ENCODE results near the gene NEU1.
"Not testable (repeated sequence)": the region's sequence is repeated elsewhere in the genome, so short reads cannot be mapped to it uniquely, and the experiment has no call there.

Gene NEU1

GRCh38 chr6:31874084-31874670 is 11.6 kb upstream of the NEU1 start:
- no peak for DNase-seq (ENCODE audit: low spot score)

- no peak for DNase-seq (ENCODE audit: low spot score)
These were observed 8.5 kb upstream of the NEU1 start for GRCh38 chr6:31871046-31871659.

GRCh38 chr6:31870385-31870921 is 7.8 kb upstream of the NEU1 start:
- no peak for DNase-seq (ENCODE audit: low spot score)

DNA sequence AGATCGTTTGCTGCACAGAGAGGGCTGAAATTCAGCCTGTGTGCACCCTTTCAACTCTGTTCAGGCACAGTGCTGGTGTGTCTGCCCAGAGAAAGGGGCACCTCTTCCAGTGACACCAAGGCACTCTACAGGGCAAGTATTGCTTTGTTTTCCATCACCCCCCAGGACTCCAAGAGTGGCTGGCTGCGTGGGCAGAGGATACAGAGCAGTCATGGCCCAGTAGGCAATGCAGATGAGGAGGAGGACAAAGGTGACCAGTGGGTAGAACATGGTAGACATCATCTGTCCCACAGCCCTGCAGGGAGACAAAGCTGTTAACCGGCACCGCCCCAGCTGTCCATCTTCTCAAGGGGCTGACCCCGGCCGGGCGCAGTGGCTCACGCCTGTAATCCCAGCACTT is 6.7 kb upstream of the NEU1 start:
- DNase-seq (ENCODE audit: low spot score): no peak

DNA sequence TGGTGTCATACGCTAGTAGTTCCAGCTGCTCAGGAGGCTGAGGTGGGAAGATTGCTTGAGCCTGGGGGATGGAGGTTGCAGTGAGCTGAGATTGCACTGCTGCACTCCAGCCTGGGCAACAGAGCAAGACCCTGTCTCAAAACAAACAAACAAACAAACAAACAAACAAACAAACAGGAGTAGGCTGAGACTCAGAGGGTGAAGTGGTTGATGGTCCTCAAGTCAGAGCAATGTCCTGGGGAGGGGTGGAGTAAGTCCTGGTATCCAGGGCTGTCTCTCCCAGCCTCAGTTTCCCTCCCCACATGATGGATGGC is 6.0 kb upstream of the NEU1 start:
- not testable (repeated sequence) for DNase-seq (ENCODE audit: low spot score)

DNA sequence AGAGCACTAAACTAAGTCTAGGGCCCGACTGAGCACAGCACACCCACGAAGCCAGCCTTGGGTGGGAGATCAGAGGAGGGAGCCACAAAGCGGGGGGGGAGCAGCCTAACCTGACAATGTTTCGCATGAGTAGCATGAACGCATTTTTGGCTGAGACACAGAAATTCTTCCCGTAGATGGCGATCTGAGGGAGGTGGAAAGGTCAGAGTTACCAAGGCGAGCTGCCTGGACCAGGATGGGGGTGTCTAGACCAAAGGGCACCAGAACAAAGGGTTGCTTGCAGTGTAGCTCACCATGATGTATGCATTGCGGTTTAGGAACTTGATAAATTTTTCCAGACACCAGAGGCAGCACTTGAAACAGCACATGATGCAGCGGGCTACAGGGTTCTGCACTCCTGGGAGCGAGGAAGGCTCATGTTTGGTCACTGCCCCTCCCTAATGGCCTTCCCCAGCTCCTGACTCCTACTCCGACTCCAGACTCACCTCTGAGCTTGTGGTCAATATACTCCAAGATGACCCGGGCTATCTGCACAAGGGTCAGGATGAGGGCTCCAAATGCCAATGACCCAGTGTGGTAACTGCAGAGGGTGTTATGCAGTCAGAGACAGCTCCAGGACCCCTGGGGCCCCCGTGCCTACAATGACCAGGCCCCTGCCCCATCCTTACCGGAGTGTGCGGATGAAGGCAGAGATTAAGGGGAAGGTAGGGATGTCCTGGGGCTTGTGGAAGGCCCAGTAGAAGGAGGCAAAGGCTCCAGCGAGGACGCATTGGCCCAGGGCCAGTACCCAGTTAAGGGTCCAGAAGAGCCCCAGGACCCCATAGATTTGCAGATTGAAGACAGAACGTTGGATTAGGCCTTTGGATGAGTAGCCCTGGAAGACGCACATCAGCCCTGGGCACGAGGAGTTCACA is 2.8 kb upstream of the NEU1 start:
- no peak for DNase-seq (ENCODE audit: low spot score)

- no peak for DNase-seq (ENCODE audit: low spot score)
These were observed 2.2 kb upstream of the NEU1 start for GRCh38 chr6:31864818-31865204.

- DNase-seq (ENCODE audit: low spot score): not testable (repeated sequence)
These were observed 1.5 kb upstream of the NEU1 start for GRCh38 chr6:31864123-31864562.

DNA sequence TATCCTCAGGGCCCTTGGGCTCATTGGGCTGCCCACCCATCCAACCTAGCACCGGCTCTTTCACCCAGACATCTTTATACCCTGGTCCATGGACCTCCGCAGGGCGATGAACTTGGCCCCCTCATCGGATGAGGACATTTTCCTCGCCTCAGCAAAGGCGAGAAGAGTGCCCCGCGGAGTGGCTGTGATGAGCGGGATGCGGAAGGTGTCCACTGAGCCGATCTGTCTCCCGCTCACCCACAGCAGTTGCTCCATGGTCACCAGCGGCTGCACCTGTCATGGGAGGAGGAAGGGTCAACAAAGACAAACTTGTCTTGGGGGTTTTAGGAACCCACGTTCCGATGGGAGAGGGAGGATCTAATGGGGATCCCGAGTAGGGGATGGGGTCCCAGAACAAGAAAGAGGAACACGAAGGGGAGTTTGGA is 690 bp downstream of the NEU1 start:
- DNase-seq (ENCODE audit: low spot score): no peak

DNA sequence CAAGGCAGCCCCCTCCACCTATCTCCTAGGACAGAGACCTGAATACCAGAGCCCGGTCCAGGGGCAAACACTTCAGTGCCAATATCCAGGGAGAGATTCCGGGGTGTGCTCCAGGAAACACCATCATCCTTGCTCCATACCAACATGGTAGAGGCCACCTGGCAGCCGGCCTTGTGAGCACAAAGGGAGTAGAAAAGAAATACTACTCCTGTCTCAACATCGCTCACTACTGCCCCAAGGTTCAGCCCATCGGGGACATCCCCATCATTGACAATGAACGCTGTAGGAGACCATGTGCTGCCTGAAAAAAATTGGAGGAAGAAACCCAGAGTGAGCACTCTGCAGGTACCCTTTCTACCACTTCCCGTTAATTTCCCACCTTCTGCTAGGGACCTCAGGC is 1.5 kb downstream of the NEU1 start:
- no peak for DNase-seq (ENCODE audit: low spot score)

DNA sequence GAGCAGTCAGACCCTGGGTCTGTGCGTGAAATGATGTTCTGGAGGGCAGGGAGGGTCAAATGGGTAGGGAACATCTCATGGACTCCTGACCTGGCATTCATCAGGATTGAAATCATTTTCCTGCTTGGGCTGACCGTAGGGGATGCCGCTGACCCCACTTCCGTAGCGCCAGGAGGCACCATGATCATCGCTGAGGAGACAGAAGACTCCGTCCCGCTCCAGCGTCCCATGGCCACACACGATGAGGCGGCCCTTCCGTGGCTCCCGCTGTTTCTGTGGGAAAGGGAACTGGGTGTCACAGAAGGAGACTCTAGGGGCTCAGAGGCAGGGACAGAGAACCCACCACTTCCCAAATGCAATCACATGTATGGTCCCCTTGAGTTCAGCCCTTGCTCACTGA is 2.3 kb downstream of the NEU1 start:
- DNase-seq (ENCODE audit: low spot score): no peak

DNA sequence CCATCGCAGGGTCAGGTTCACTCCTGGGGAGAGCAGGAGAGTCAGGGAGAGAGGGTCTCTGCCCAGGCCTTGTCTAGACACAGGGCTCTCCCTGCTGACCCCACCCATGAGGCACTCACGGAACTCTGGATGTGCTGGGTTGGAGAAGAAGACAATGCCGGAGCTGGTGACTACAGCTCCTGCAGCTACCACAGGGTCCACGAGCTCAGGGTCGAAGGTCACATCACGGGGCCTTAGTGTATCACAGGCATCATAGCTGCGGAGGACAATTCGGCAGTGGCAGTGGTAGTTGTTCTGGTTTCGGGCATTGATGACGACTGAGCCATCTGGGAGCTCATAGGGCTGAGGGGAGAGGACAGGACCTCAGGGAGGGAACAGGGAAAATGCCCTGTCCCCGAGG is 2.7 kb downstream of the NEU1 start:
- no peak for DNase-seq (ENCODE audit: low spot score)

- DNase-seq (ENCODE audit: low spot score): no peak
These were observed 3.9 kb downstream of the NEU1 start for GRCh38 chr6:31858707-31859106.

- not testable (repeated sequence) for DNase-seq (ENCODE audit: low spot score)
These were observed 4.8 kb downstream of the NEU1 start for GRCh38 chr6:31857774-31858173.

DNA sequence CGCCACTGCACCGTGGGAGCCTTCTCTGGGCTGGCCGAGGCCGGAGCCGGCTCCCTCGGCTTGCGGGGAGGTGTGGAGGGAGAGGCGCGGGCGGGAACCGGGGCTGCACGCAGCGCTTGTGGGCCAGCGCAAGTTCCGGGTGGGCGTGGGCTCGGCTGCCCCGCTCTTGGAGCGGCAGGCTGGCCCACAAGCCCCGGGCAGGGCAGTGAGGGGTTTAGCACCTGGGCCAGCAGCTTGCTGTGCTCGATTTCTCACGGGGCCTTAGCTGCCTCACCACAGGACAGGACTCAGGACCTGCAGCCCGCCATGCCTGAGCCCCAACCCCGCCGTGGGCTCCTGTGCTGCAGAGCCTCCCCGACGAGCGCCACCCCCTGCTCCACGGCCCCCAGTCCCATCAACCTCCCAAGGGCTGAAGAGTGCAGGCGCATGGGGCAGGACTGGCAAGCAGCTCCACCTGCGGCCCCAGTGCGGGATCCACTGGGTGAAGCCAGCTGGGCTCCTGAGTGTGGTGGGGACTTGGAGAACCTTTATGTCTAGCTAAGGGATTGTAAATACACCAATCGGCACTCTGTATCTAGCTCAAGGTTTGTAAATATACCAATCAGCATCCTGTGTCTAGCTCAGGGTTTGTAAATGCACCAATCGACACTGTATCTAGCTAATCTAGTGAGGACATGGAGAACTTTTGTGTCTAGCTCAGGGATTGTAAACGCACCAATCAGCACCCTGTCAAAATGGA is 10.5 kb downstream of the NEU1 start:
- not testable (repeated sequence) for DNase-seq (ENCODE audit: low spot score)

DNA sequence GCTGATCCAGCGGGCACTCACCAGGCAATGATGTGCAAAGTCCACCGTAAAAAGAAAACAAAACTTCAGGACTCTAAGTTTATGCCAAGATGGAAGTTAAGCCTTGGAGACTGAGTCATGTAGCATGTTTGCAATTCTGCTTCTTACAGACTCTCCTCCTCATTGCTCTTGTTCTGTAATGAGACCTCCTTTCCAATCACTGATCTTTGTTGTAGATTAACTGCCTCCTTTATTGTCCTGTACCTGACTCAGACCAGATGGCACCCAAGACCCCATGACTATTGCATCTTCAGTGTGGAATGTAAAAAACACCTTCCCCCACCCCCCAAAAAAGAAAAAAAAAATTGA is 11.2 kb downstream of the NEU1 start:
- DNase-seq (ENCODE audit: low spot score): no peak

DNA sequence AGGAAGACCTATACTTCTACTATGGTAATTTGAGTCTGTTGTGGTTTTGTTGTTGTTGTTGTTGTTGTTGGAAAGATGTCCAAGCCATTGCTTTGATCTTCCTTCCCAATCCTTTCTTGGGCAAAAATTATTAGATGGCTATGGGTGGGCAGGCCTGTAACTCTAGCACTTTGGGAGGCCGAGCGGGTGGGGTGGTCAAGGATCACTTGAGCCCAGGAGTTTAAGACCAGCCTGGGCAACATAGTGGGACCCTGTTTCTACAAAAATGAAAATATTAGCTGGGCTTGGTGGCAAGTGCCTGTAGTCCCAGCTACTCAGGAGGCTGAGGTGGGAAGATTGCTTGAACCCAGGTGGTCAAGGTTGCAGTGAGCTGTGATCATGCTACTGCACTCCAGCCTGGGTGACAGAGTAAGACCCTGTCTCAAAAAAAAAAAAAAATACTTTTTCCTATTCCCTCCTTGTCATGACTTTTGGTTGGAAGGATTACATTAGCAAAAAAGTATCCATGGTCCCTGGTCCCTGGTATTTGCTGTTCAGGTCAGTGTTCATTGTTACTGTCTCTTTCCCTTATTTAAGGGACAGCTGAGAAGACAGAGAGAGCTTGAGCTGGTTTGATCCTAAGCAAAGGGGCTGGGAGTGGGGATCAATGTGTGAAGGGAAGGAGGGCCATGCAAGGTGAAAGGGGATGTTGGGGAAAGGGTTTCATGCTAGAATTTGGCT is 11.7 kb downstream of the NEU1 start:
- DNase-seq (ENCODE audit: low spot score): no peak

DNA sequence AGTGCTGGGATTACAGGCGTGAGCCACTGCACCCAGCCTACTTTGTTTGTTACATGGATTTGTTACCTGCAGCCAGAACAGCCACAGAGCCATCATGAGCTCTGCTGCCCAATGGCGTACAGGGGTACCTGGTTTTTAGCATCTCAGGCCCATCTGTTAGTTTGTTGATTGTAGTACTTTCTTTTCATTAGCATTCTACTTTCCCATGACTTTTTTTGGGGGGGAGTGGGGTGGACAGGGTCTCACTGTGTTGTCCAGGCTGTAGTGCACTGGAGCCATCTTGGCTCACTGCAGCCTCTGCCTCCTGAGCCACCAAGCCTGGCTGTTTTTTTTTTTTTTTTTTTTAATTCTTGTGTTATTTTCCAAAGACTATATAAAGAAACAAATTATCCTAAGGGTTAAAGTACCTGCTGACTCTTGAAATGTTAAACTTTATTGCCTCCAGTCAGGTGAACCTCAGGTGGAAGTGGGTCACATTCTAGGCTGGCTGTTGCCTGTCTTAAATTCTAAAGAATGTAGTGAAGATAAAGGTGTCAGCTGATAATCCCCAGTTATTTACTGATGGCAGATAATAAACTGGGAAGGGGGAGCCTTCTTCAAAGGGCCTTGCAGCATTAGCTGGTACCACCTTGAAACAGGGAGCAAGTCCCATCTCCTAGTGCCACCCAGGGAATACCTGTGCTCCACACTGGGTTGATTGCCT is 15.2 kb downstream of the NEU1 start:
- DNase-seq (ENCODE audit: low spot score): no peak

- no peak for DNase-seq (ENCODE audit: low spot score)
These were observed 18.1 kb downstream of the NEU1 start for GRCh38 chr6:31844507-31844906.

DNA sequence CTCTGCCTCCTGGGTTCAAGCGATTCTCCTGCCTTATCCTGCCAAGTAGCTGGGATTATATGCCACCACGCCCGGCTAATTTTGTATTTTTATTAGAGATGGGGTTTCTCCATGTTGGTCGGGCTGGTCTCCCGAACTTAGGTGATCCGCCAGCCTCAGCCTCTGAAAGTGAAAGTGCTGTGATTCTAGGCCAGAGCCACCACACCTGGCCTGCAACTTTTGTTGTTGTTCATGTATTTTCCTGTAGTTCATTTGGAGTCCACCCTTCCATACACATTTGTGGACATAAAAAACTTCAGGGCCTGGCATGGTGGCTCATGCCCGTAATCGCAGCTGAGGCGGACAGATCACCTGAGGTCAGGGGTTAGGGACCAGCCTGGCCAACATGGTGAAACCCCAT is 20.6 kb downstream of the NEU1 start:
- no peak for DNase-seq (ENCODE audit: low spot score)

DNA sequence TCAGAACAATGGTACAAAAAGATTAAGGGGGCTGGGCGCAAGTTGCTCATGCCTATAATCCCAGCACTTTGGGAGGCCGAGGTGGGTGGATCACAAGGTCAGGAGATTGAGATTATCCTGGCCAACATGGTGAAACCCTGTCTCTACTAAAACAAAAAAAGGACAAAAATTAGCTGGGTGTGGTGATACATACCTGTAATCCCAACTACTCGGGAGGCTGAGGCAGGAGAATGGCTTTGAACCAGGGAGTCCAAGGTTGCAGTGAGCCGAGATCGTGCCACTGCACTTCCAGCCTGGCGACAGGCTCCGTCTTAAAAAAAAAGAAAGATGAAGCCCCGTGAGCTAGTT is 22.9 kb downstream of the NEU1 start:
- DNase-seq (ENCODE audit: low spot score): not testable (repeated sequence)

All from CD4-positive, alpha-beta T cell treated with Interleukin-15 for 4 hours (primary cell).